Transverse colon (tissue), 4 donors: ENCODE results near the gene RAP1GAP2.

Experiments used
- EP300 ChIP-seq: sonication (generic); formaldehyde crosslinking; IDR thresholded peaks from one replicate; pipeline ENCODE4 v1.6.1; 2017; ENCODE audit warnings: antibody characterized with exemption, low read depth
- POLR2A ChIP-seq: fragments of 450-650 bp; IDR thresholded peaks from one replicate; pipeline ENCODE4 v1.6.1; 2016; ENCODE audit warnings: antibody characterized with exemption, mild to moderate bottlenecking, moderate library complexity
- POLR2AphosphoS5 ChIP-seq, 3 donors: sonication (generic); formaldehyde crosslinking; IDR thresholded peaks; one replicate each; pipeline ENCODE4 v1.6.1; 2016; ENCODE audit warnings: antibody characterized with exemption in 3 of 3
- TF ChIP-seq, protein P1 (sequence below), 5 experiments: fragments of 200-600 bp in 3 of 5; fragments of 450-650 bp in 2 of 5; sonication (generic) in 3 of 5; IDR thresholded peaks; 1 replicate in 2 of 5; 2 replicates in 3 of 5; pipeline ENCODE4 v1.5.1; 2016 to 2017; ENCODE audit warnings: antibody characterized with exemption in 5 of 5, inconsistent platforms in 3 of 5, mild to moderate bottlenecking in 2 of 5, moderate library complexity in 1 of 5

GRCh38 chr17:2835780-2836179 lies 39.5 kb downstream of the RAP1GAP2 start:
- TF ChIP-seq, protein P1, sequence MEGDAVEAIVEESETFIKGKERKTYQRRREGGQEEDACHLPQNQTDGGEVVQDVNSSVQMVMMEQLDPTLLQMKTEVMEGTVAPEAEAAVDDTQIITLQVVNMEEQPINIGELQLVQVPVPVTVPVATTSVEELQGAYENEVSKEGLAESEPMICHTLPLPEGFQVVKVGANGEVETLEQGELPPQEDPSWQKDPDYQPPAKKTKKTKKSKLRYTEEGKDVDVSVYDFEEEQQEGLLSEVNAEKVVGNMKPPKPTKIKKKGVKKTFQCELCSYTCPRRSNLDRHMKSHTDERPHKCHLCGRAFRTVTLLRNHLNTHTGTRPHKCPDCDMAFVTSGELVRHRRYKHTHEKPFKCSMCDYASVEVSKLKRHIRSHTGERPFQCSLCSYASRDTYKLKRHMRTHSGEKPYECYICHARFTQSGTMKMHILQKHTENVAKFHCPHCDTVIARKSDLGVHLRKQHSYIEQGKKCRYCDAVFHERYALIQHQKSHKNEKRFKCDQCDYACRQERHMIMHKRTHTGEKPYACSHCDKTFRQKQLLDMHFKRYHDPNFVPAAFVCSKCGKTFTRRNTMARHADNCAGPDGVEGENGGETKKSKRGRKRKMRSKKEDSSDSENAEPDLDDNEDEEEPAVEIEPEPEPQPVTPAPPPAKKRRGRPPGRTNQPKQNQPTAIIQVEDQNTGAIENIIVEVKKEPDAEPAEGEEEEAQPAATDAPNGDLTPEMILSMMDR (IDR thresholded peaks at IDR 0.05) = no peak
- TF ChIP-seq EP300 (no peak), POLR2A (no peak), POLR2AphosphoS5 (IDR thresholded peaks at IDR 0.05) (no peak)
